ENCODE results near the gene VTA1.

The VTA1 gene

DNA sequence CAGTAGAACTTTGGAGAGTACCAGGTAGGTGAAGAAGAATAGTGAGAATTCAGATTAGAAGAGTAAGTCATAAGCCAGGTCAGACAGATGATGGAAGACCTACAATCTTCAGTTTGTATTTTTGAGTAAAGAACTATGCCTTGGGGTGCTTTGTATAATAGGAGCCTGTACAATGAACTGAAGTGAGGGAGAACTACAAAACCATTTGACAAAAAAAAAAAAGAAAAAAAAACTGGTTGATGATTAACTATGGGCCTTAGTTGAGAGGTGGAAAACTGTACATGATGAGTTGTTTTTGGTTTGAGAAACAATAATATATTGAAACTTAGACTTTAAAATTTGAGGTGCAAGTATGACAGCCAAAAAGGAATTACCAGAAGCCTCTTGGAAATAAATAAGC is 25.7 kb downstream of the VTA1 start:
- H3K36me3 ChIP-seq, result peaks cover 21% of the 10 kb centered on the region
- TF ChIP-seq, protein P1, sequence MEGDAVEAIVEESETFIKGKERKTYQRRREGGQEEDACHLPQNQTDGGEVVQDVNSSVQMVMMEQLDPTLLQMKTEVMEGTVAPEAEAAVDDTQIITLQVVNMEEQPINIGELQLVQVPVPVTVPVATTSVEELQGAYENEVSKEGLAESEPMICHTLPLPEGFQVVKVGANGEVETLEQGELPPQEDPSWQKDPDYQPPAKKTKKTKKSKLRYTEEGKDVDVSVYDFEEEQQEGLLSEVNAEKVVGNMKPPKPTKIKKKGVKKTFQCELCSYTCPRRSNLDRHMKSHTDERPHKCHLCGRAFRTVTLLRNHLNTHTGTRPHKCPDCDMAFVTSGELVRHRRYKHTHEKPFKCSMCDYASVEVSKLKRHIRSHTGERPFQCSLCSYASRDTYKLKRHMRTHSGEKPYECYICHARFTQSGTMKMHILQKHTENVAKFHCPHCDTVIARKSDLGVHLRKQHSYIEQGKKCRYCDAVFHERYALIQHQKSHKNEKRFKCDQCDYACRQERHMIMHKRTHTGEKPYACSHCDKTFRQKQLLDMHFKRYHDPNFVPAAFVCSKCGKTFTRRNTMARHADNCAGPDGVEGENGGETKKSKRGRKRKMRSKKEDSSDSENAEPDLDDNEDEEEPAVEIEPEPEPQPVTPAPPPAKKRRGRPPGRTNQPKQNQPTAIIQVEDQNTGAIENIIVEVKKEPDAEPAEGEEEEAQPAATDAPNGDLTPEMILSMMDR (IDR thresholded peaks at IDR 0.05), result no peak

DNA sequence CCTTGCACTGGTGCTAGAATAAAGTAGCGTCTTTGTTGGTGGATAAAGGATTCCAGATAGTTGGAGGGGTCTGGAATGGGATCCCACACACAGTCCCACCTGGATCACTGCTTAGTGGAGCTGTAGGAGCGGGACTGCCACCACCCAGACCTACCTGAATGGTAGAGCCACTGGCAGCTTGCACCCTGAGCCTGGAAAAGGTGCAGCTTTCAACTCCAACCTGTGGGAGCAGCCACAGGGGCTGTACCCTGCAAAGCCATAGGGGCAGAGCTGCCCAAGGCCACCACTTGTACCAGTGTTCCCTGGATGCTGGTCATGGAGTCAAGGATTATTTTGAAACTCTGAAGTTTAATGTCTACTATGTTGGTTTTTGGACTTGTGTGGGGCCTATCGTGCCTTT is 26.9 kb downstream of the VTA1 start:
- H3K27ac ChIP-seq, result peak overlapping the region; percentile 69
- TF ChIP-seq, protein P1 (IDR thresholded peaks at IDR 0.05), result no peak
- no peaks in the 10 kb centered on the region for H3K27me3 ChIP-seq
- no peak overlapping the region for H3K4me3 ChIP-seq (ENCODE audit: low read depth in 1 of 2, low read length in 1 of 2)
- H3K9me3 ChIP-seq, result no peaks in the 10 kb centered on the region
- H3K36me3 ChIP-seq, result peaks cover 18% of the 10 kb centered on the region
- peaks cover 53 to 54% of the 10 kb centered on the region in 2 experiments for H3K4me1 ChIP-seq (ENCODE audit: control insufficient read depth in 1 of 2, insufficient read depth in 1 of 2, low read depth in 1 of 2, low read length in 1 of 2)

More for the DNA sequence above, 25.7 kb downstream of the VTA1 start:
- H3K4me1 ChIP-seq (ENCODE audit: control insufficient read depth in 1 of 2, insufficient read depth in 1 of 2, low read depth in 1 of 2, low read length in 1 of 2), result peaks cover 51 to 52% of the 10 kb centered on the region in 2 experiments
- no peaks in the 10 kb centered on the region for H3K9me3 ChIP-seq
- H3K27me3 ChIP-seq, result no peaks in the 10 kb centered on the region
- no peak overlapping the region for H3K27ac ChIP-seq
- H3K4me3 ChIP-seq (ENCODE audit: low read depth in 1 of 2, low read length in 1 of 2), result no peak overlapping the region

DNA sequence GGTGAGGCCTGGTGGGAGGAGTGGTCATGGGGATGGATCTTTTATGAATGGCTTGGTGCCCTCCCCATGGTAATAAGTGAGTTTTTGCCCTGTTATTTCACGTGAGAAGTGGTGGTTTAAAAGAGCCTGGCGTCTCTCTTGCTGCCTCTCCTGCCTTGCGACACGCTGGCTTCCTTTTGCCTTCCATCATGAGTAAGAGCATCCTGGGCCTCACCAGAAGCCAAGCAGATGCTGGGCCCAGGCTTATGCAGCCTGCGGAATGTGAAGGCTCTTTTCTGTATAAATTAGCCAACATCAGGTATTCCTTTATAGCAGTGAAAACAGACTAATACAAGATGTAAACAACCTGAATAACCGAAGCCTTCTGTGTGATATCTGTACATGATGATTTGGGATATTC is 27.6 kb downstream of the VTA1 start:
- Histone ChIP-seq H3K4me3 (ENCODE audit: low read depth in 1 of 2, low read length in 1 of 2) (no peak overlapping the region), H3K36me3 (peaks cover 18% of the 10 kb centered on the region), H3K4me1 (ENCODE audit: control insufficient read depth in 1 of 2, insufficient read depth in 1 of 2, low read depth in 1 of 2, low read length in 1 of 2) (peaks cover 53 to 54% of the 10 kb centered on the region in 2 experiments), H3K27ac (peak overlapping the region; percentile 69), H3K27me3 (no peaks in the 10 kb centered on the region), H3K9me3 (no peaks in the 10 kb centered on the region)
- TF ChIP-seq, protein P1 (IDR thresholded peaks at IDR 0.05), result no peak

DNA sequence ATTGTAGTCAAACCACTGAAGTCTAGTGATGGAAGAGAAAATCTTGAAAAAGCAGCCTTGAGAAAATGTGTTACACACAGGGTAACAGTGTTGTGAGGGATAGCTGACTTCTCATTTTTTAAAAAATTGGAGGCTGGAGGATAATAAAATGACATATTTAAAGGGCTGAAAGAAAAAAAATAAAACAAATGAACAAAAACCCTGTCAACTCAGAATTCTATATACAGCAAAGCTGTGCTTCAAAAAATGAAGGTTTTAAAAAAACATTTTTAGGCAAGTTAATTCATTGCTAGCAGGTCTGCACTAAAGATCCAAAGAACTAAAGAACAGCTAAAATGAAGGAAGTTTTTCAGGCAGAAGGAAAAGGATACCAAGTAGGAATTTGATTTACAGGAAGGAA is 31.1 kb downstream of the VTA1 start:
- H3K4me3 ChIP-seq (ENCODE audit: low read depth in 1 of 2, low read length in 1 of 2), result no peak overlapping the region
- no peaks in the 10 kb centered on the region for H3K27me3 ChIP-seq
- H3K36me3 ChIP-seq, result no peaks in the 10 kb centered on the region
- H3K4me1 ChIP-seq (ENCODE audit: control insufficient read depth in 1 of 2, insufficient read depth in 1 of 2, low read depth in 1 of 2, low read length in 1 of 2), result peaks cover 43 to 44% of the 10 kb centered on the region in 2 experiments
- TF ChIP-seq, protein P1 (IDR thresholded peaks at IDR 0.05), result no peak
- peak overlapping the region; percentile 70 for H3K27ac ChIP-seq
- H3K9me3 ChIP-seq, result no peaks in the 10 kb centered on the region

DNA sequence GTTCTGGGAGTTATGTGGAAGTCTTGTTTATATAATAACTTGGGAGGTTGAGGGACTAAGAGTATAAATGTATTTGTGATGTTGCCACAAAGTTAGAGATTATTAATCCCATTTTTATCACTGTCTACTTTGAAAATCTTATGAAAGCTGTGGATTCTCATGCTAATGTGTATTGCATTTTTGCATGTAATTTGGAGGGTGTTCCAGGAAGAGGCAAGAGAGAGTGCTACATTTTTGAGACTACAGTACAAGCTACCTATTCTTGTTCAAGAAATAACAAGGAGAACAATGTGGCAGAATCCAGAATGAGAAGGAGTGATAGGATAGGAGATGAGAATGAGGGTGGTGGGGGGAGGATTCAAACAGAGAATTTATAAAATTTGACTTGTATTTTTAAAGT is 34.9 kb downstream of the VTA1 start:
- no peaks in the 10 kb centered on the region for H3K27me3 ChIP-seq
- no peak overlapping the region for H3K4me3 ChIP-seq (ENCODE audit: low read depth in 1 of 2, low read length in 1 of 2)
- no peaks in the 10 kb centered on the region for H3K36me3 ChIP-seq
- H3K27ac ChIP-seq, result no peak overlapping the region
- peaks cover 10 to 13% of the 10 kb centered on the region in 2 experiments for H3K4me1 ChIP-seq (ENCODE audit: control insufficient read depth in 1 of 2, insufficient read depth in 1 of 2, low read depth in 1 of 2, low read length in 1 of 2)
- TF ChIP-seq, protein P1 (IDR thresholded peaks at IDR 0.05), result no peak
- H3K9me3 ChIP-seq, result no peaks in the 10 kb centered on the region

DNA sequence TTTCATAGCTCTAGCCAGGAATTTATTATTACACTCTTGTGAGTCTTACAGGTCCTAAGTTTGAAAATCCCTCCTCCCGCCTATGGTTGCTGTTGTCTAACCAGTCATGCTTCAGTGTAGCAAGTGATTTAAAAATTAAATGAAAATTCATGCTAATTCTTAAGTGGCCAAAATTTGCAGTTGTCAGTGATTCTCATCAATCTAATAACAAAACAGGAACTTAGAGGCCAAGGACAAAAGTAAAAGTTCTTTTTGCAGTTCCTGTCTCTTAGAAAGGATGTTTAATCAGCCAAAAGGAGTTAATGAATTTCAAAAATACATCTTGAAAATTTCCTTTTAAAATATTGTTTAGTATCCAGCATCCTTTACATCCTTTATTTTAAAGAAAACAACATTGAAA is 36.3 kb downstream of the VTA1 start:
- TF ChIP-seq, protein P1 (IDR thresholded peaks at IDR 0.05), result no peak
- Histone ChIP-seq H3K27ac (no peak overlapping the region), H3K4me3 (ENCODE audit: low read depth in 1 of 2, low read length in 1 of 2) (no peak overlapping the region), H3K27me3 (no peaks in the 10 kb centered on the region), H3K4me1 (ENCODE audit: control insufficient read depth in 1 of 2, insufficient read depth in 1 of 2, low read depth in 1 of 2, low read length in 1 of 2) (peaks cover 0 to 5% of the 10 kb centered on the region in 2 experiments), H3K9me3 (no peaks in the 10 kb centered on the region), H3K36me3 (no peaks in the 10 kb centered on the region)

All from neutrophil (primary cell).